ENCODE data around the gene ANKRD22. TPM values are rescaled to one million over a fixed set of nuclear protein-coding genes. Genes with fewer than 3 reads are reported as not detected.

Gene ANKRD22
- polyA plus RNA-seq, 2 of the 4 experiments (the other 2 are of a cell fraction), result 0.53 to 0.59 TPM

DNA sequence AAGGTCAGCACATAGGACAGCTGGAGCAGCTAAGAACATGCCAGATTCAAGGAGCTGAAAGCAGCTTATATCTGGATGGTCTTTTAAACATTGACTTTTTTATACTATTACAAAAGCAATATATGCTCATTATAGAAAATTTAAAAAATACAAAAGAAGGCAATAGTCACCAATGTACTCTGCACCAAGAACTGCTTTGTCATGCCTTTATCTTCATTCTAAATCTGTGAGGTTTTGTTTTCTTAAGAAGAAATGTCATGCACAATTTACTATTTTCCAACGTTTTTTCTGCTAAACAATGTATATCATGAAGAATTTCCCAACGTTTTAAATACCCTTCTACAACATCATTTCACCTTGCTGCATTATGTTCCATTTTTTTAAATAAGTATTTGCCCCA lies 46.3 kb downstream of the ANKRD22 start:
- DNase-seq (ENCODE audit: low read depth in 1 of 2, low spot score in 1 of 2) (no peak), FAIRE-seq (no peak), ATAC-seq (no peak)
- H3K9me3 ChIP-seq, result no peaks in the 10 kb centered on the region
- WGBS (ENCODE audit: missing lambda C conversion rate), result 4% methylated on average over 2 of the region's 2 CpGs
- no peak overlapping the region for H3K4me2 ChIP-seq
- H3K27ac ChIP-seq, result no peak overlapping the region
- POLR2A ChIA-PET, result no interaction called here
- no peak overlapping the region for H3K4me3 ChIP-seq
- CTCF ChIA-PET, result interaction anchor here (0.9 to 2.1 kb wide), 6 partner anchors 11 to 240 kb away, joined by 3 to 5 read pairs (median 4); no protein-coding TSS in a partner anchor
- peaks cover 8% of the 10 kb centered on the region; the same call in 2 of the 3 replicates for H3K4me1 ChIP-seq
- no peak for TF ChIP-seq CHD4 (IDR thresholded peaks at IDR 0.05; ENCODE audit: borderline replicate concordance)
- no peak for TF ChIP-seq SREBF2 (IDR thresholded peaks at IDR 0.05)
- TF ChIP-seq CHD2 (IDR thresholded peaks at IDR 0.05; ENCODE audit: low read length, partially characterized antibody), result no peak
- TF ChIP-seq RCOR1 (IDR thresholded peaks at IDR 0.05; ENCODE audit: low read depth, low read length), result no peak
- TF ChIP-seq MYC (IDR thresholded peaks at IDR 0.05; ENCODE audit: borderline replicate concordance, low read length), result no peak
- TF ChIP-seq HDAC2 (IDR thresholded peaks at IDR 0.05), result no peak
- no peak for TF ChIP-seq FOSB (CRISPR knock-in tag; IDR thresholded peaks at IDR 0.05)
- no peak for TF ChIP-seq NFE2L2 (conservative IDR thresholded peaks at IDR 0.05; ENCODE audit: low read length)
- TF ChIP-seq, protein P1, sequence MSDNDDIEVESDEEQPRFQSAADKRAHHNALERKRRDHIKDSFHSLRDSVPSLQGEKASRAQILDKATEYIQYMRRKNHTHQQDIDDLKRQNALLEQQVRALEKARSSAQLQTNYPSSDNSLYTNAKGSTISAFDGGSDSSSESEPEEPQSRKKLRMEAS (IDR thresholded peaks at IDR 0.05), result no peak
- TF ChIP-seq, protein P2, sequence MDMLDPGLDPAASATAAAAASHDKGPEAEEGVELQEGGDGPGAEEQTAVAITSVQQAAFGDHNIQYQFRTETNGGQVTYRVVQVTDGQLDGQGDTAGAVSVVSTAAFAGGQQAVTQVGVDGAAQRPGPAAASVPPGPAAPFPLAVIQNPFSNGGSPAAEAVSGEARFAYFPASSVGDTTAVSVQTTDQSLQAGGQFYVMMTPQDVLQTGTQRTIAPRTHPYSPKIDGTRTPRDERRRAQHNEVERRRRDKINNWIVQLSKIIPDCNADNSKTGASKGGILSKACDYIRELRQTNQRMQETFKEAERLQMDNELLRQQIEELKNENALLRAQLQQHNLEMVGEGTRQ (IDR thresholded peaks at IDR 0.05), result no peak
- TF ChIP-seq, protein P3, sequence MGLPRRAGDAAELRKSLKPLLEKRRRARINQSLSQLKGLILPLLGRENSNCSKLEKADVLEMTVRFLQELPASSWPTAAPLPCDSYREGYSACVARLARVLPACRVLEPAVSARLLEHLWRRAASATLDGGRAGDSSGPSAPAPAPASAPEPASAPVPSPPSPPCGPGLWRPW (IDR thresholded peaks at IDR 0.05), result no peak
- no peak for TF ChIP-seq ESRRA (IDR thresholded peaks at IDR 0.05; ENCODE audit: borderline replicate concordance, low read length)

DNA sequence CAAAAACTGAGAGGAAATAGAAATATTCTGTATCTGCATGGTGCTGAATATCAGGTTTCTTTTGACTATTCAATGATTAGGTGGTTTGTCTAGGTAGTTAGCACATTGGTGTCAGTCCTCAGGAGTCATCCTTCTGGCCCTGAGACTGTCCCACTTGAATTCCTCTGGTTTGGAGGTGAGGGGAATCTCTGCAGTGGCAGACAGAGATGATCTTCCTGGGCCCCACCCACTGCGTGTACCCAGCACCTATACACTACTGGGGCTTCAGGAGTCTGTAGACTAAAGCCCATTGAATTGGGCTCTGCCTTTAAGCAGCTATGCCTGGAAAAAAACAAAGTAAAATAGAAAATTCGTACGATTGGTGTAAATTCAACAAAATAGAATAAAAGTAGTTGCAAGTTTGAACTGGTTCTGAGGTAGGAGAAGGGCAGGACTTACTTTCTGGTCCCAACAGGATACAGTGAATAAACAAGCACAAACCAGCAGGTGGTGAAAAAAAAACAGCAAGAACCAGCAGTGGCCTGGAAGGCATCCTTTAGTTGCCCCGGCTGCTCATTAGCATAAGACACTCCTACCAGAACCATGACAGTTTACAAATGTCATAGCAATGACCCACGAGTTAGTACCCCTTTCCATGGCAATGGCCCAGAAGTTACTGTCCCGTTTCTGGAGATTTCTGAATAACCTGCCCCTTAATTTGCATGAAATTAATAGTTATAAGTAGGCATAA lies 47.4 kb downstream of the ANKRD22 start:
- ChIA-PET CTCF (interaction anchor here (1.0 to 2.1 kb wide), 6 partner anchors 10 to 239 kb away, joined by 3 to 5 read pairs (median 4); partner anchors contain the start of gene RNLS), POLR2A (no interaction called here)
- H3K4me3 ChIP-seq, result no peak overlapping the region
- H3K27ac ChIP-seq, result no peak overlapping the region
- H3K4me2 ChIP-seq, result no peak overlapping the region
- H3K9me3 ChIP-seq, result no peaks in the 10 kb centered on the region
- ATAC-seq (no peak), DNase-seq (ENCODE audit: low read depth in 1 of 2, low spot score in 1 of 2) (no peak), FAIRE-seq (no peak)
- TF ChIP-seq ZC3H11A (IDR thresholded peaks at IDR 0.05) (no peak), MYC (IDR thresholded peaks at IDR 0.05; ENCODE audit: borderline replicate concordance, low read length) (no peak), HEYL (CRISPR knock-in tag; IDR thresholded peaks at IDR 0.05) (no peak), HOXA7 (CRISPR knock-in tag; IDR thresholded peaks at IDR 0.05) (no peak), EHF (CRISPR knock-in tag; IDR thresholded peaks at IDR 0.05) (no peak), BHLHE40 (IDR thresholded peaks at IDR 0.05; ENCODE audit: low read depth, low read length) (no peak)
- TF ChIP-seq, protein P4, sequence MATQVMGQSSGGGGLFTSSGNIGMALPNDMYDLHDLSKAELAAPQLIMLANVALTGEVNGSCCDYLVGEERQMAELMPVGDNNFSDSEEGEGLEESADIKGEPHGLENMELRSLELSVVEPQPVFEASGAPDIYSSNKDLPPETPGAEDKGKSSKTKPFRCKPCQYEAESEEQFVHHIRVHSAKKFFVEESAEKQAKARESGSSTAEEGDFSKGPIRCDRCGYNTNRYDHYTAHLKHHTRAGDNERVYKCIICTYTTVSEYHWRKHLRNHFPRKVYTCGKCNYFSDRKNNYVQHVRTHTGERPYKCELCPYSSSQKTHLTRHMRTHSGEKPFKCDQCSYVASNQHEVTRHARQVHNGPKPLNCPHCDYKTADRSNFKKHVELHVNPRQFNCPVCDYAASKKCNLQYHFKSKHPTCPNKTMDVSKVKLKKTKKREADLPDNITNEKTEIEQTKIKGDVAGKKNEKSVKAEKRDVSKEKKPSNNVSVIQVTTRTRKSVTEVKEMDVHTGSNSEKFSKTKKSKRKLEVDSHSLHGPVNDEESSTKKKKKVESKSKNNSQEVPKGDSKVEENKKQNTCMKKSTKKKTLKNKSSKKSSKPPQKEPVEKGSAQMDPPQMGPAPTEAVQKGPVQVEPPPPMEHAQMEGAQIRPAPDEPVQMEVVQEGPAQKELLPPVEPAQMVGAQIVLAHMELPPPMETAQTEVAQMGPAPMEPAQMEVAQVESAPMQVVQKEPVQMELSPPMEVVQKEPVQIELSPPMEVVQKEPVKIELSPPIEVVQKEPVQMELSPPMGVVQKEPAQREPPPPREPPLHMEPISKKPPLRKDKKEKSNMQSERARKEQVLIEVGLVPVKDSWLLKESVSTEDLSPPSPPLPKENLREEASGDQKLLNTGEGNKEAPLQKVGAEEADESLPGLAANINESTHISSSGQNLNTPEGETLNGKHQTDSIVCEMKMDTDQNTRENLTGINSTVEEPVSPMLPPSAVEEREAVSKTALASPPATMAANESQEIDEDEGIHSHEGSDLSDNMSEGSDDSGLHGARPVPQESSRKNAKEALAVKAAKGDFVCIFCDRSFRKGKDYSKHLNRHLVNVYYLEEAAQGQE (IDR thresholded peaks at IDR 0.05), result no peak
- WGBS (ENCODE audit: missing lambda C conversion rate), result 52% methylated on average over 6 of the region's 6 CpGs
- peaks cover 5% of the 10 kb centered on the region; the same call in 1 of the 3 replicates for H3K4me1 ChIP-seq

DNA sequence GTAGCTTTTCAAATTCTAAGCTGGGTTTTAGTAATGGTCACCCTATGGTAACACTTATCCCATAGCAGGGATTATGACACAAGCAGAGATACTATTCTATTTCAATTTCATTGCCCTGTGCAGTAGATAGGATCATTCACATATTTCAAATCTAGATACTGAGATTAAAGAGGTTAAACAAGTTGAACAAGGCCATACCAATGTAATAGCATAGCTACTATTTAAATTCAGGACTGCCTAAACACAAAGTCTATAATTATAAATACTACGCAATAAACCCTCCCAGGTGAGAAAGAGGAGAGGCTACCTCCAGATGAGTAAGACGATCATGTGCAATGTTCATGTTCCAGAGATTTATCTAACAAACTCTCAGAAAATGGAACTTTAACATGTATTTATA lies 48.0 kb downstream of the ANKRD22 start:
- CTCF ChIA-PET, result interaction anchor here (1.2 to 1.8 kb wide), 4 partner anchors 9 to 239 kb away, joined by 3 to 5 read pairs (median 4); partner anchors contain the start of gene RNLS
- no peak for ATAC-seq
- Histone ChIP-seq H3K4me1 (peaks cover 5% of the 10 kb centered on the region; the same call in 1 of the 3 replicates), H3K4me2 (no peak overlapping the region), H3K27ac (no peak overlapping the region), H3K4me3 (no peak overlapping the region), H3K9me3 (no peaks in the 10 kb centered on the region)
- TF ChIP-seq MAFK (IDR thresholded peaks at IDR 0.05; ENCODE audit: partially characterized antibody) (no peak), KDM1A (IDR thresholded peaks at IDR 0.05; ENCODE audit: low read depth) (no peak), POLR2A (IDR thresholded peaks at IDR 0.05; ENCODE audit: low read length) (no peak), ZNF302 (CRISPR knock-in tag; IDR thresholded peaks at IDR 0.05) (no peak), ZC3H11A (IDR thresholded peaks at IDR 0.05) (no peak), TFCP2L1 (CRISPR knock-in tag; IDR thresholded peaks at IDR 0.05) (no peak), RNF2 (IDR thresholded peaks at IDR 0.05; ENCODE audit: borderline replicate concordance, low read depth) (no peak), KDM5A (IDR thresholded peaks at IDR 0.05) (no peak)
- POLR2A ChIA-PET, result no interaction called here
- WGBS (ENCODE audit: missing lambda C conversion rate), result 85% methylated on average over 2 of the region's 2 CpGs
- DNase-seq (ENCODE audit: low read depth in 1 of 2, low spot score in 1 of 2), result no peak
- FAIRE-seq, result no peak

Data from A549 (cell line).